GM23338 (cell line): ENCODE data around the gene PTCHD4. TPM values are rescaled to one million over a fixed set of nuclear protein-coding genes. Genes with fewer than 3 reads are reported as not detected.

Source experiments
- ATAC-seq: fragments of 200-7000 bp; cut with Tn5 transposase; 3 replicates; pipeline ENCODE4 v1.9.1; 2020
- DNase-seq: peaks from one replicate; pipeline ENCODE4 v3.0.0-alpha.2; 2015; ENCODE audit warnings: low spot score
- H2AFZ ChIP-seq: fragments of 200-600 bp; sonication (generic); 2 replicates; pipeline ENCODE4 v1.8.0; 2016; ENCODE audit warnings: antibody characterized with exemption, mild to moderate bottlenecking, moderate library complexity
- H3F3A ChIP-seq: fragments of 200-600 bp; sonication (generic); replicated peaks from 2 replicates; pipeline ENCODE4 v1.8.0; 2017; ENCODE audit warnings: antibody characterized with exemption, mixed run types, low read depth
- H3K27ac ChIP-seq: fragments of 200-600 bp; sonication (generic); 2 replicates; pipeline ENCODE4 v1.6.1; 2016; ENCODE audit warnings: low read depth
- H3K27me3 ChIP-seq: fragments of 200-600 bp; sonication (generic); 2 replicates; pipeline ENCODE4 v1.8.0; 2016; ENCODE audit warnings: mild to moderate bottlenecking, mixed run types, moderate library complexity; ENCODE audit not compliant: insufficient read depth
- H3K36me3 ChIP-seq: fragments of 200-600 bp; sonication (generic); 2 replicates; pipeline ENCODE4 v1.8.0; 2016; ENCODE audit warnings: mild to moderate bottlenecking; ENCODE audit not compliant: insufficient read depth
- H3K4me1 ChIP-seq: fragments of 200-600 bp; sonication (generic); 2 replicates; pipeline ENCODE4 v1.8.0; 2016; ENCODE audit warnings: mild to moderate bottlenecking, moderate library complexity; ENCODE audit not compliant: insufficient read depth
- H3K4me2 ChIP-seq: fragments of 200-600 bp; sonication (generic); 2 replicates; pipeline ENCODE4 v1.7.1; 2017; ENCODE audit warnings: mixed run types
- H3K4me3 ChIP-seq: fragments of 200-600 bp; sonication (generic); 2 replicates; pipeline ENCODE4 v1.6.1; 2016; ENCODE audit warnings: mixed run types
- H3K79me2 ChIP-seq: fragments of 200-600 bp; sonication (generic); replicated peaks from 2 replicates; pipeline ENCODE4 v1.8.0; 2017; ENCODE audit warnings: mild to moderate bottlenecking; ENCODE audit not compliant: insufficient read depth
- H3K9me2 ChIP-seq: fragments of 200-600 bp; sonication (generic); 2 replicates; pipeline ENCODE4 v1.8.0; 2017; ENCODE audit not compliant: insufficient read depth
- H4K20me1 ChIP-seq: fragments of 200-600 bp; sonication (generic); replicated peaks from 2 replicates; pipeline ENCODE4 v1.8.0; 2017; ENCODE audit warnings: mild to moderate bottlenecking; ENCODE audit not compliant: insufficient read depth
- H3K27ac Mint-ChIP-seq: 2 replicates; pipeline ENCODE4 v1.8.0; 2020; ENCODE audit warnings: inconsistent platforms, mild to moderate bottlenecking, moderate library complexity, mixed read lengths
- H3K27me3 Mint-ChIP-seq: 3 replicates; pipeline ENCODE4 v1.8.0; 2022; ENCODE audit warnings: low read depth, mild to moderate bottlenecking, moderate library complexity, mixed read lengths, inconsistent platforms; ENCODE audit not compliant: insufficient read depth, poor library complexity
- H3K36me3 Mint-ChIP-seq: 3 replicates; pipeline ENCODE4 v1.8.0; 2021; ENCODE audit warnings: low read depth, mild to moderate bottlenecking, inconsistent platforms, moderate library complexity, mixed read lengths
- H3K4me1 Mint-ChIP-seq: 3 replicates; pipeline ENCODE4 v1.8.0; 2020; ENCODE audit warnings: mild to moderate bottlenecking, inconsistent platforms, mixed read lengths
- H3K4me3 Mint-ChIP-seq: 3 replicates; pipeline ENCODE4 v1.8.0; 2021; ENCODE audit warnings: moderate library complexity, mild to moderate bottlenecking, inconsistent platforms, mixed read lengths
- H3K9me3 Mint-ChIP-seq: 3 replicates; pipeline ENCODE4 v1.8.0; 2020; ENCODE audit warnings: moderate library complexity, mild to moderate bottlenecking, inconsistent platforms, mixed read lengths
- CREB1 ChIP-seq: fragments of 250-450 bp; sonication (Bioruptor Pico); IDR thresholded peaks from 2 replicates; pipeline ENCODE4 v1.5.0; 2020; ENCODE audit warnings: low read depth, mild to moderate bottlenecking, moderate library complexity
- JUNB ChIP-seq: IDR thresholded peaks from one replicate; pipeline ENCODE4 v1.6.1; 2016; ENCODE audit warnings: antibody characterized with exemption; ENCODE audit not compliant: unreplicated experiment
- NANOG ChIP-seq: IDR thresholded peaks from 2 replicates; pipeline ENCODE4 v1.6.1; 2016; ENCODE audit warnings: antibody characterized with exemption, borderline replicate concordance
- POLR2AphosphoS5 ChIP-seq: IDR thresholded peaks from 2 replicates; pipeline ENCODE4 v1.6.1; 2016; ENCODE audit warnings: antibody characterized with exemption, low read depth
- STAT1 ChIP-seq: IDR thresholded peaks from one replicate; pipeline ENCODE4 v1.6.1; 2016; ENCODE audit warnings: antibody characterized with exemption; ENCODE audit not compliant: unreplicated experiment
- ZNF114 ChIP-seq: fragments of 250-450 bp; sonication (Bioruptor Pico); IDR thresholded peaks from 2 replicates; pipeline ENCODE4 v1.5.0; 2020; ENCODE audit warnings: mild to moderate bottlenecking, moderate library complexity
- ZNF331 ChIP-seq: fragments of 250-450 bp; sonication (Bioruptor Pico); IDR thresholded peaks from 2 replicates; pipeline ENCODE4 v1.5.0; 2020; ENCODE audit warnings: low read depth, mild to moderate bottlenecking, moderate library complexity
- polyA plus RNA-seq: library from polyadenylated mRNA; unstranded; fragments of >200 nt; fragmentation: Nextera tagmentation; extraction: Ambion mirVana; gene quantifications from 2 replicates; pipeline ENCODE4 v1.2.1, GENCODE V29; 2016
- total RNA-seq: library from RNA; depleted of rRNA; stranded (reverse); fragments of >200 nt; shearing (Covaris generic); gene quantifications from 2 replicates; pipeline ENCODE4 v1.2.3, GENCODE V29; 2014
- TF ChIP-seq, protein P1 (sequence below): fragments of 250-450 bp; sonication (Bioruptor Pico); IDR thresholded peaks from 2 replicates; pipeline ENCODE4 v1.5.0; 2020; ENCODE audit warnings: mild to moderate bottlenecking, moderate library complexity
- TF ChIP-seq, protein P2 (sequence below): IDR thresholded peaks from 2 replicates; pipeline ENCODE4 v1.6.1; 2016; ENCODE audit warnings: antibody characterized with exemption

Gene PTCHD4
- total and polyA plus RNA-seq, 2 experiments from 2014 or later = 0.66 to 0.78 TPM

DNA sequence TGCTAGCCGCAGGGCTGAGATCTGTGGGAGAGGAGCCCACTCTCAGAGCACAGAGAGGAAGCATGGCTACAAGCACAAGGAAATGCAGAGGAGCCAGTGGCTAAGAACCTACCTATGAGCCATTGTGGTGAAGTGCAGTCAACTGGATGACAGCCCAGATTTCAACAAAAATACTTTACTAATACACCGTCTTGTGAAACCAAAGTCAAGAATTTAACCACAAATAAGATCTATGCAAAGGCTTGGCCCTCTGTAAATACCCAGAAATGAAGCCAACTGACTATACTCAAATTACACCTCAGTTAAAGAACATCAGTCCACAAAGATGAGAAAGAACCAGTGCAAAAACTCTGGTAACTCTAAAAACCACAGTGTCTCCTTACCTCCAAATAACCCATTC is 40.1 kb upstream of the PTCHD4 start (continued):
- TF ChIP-seq, protein P1, sequence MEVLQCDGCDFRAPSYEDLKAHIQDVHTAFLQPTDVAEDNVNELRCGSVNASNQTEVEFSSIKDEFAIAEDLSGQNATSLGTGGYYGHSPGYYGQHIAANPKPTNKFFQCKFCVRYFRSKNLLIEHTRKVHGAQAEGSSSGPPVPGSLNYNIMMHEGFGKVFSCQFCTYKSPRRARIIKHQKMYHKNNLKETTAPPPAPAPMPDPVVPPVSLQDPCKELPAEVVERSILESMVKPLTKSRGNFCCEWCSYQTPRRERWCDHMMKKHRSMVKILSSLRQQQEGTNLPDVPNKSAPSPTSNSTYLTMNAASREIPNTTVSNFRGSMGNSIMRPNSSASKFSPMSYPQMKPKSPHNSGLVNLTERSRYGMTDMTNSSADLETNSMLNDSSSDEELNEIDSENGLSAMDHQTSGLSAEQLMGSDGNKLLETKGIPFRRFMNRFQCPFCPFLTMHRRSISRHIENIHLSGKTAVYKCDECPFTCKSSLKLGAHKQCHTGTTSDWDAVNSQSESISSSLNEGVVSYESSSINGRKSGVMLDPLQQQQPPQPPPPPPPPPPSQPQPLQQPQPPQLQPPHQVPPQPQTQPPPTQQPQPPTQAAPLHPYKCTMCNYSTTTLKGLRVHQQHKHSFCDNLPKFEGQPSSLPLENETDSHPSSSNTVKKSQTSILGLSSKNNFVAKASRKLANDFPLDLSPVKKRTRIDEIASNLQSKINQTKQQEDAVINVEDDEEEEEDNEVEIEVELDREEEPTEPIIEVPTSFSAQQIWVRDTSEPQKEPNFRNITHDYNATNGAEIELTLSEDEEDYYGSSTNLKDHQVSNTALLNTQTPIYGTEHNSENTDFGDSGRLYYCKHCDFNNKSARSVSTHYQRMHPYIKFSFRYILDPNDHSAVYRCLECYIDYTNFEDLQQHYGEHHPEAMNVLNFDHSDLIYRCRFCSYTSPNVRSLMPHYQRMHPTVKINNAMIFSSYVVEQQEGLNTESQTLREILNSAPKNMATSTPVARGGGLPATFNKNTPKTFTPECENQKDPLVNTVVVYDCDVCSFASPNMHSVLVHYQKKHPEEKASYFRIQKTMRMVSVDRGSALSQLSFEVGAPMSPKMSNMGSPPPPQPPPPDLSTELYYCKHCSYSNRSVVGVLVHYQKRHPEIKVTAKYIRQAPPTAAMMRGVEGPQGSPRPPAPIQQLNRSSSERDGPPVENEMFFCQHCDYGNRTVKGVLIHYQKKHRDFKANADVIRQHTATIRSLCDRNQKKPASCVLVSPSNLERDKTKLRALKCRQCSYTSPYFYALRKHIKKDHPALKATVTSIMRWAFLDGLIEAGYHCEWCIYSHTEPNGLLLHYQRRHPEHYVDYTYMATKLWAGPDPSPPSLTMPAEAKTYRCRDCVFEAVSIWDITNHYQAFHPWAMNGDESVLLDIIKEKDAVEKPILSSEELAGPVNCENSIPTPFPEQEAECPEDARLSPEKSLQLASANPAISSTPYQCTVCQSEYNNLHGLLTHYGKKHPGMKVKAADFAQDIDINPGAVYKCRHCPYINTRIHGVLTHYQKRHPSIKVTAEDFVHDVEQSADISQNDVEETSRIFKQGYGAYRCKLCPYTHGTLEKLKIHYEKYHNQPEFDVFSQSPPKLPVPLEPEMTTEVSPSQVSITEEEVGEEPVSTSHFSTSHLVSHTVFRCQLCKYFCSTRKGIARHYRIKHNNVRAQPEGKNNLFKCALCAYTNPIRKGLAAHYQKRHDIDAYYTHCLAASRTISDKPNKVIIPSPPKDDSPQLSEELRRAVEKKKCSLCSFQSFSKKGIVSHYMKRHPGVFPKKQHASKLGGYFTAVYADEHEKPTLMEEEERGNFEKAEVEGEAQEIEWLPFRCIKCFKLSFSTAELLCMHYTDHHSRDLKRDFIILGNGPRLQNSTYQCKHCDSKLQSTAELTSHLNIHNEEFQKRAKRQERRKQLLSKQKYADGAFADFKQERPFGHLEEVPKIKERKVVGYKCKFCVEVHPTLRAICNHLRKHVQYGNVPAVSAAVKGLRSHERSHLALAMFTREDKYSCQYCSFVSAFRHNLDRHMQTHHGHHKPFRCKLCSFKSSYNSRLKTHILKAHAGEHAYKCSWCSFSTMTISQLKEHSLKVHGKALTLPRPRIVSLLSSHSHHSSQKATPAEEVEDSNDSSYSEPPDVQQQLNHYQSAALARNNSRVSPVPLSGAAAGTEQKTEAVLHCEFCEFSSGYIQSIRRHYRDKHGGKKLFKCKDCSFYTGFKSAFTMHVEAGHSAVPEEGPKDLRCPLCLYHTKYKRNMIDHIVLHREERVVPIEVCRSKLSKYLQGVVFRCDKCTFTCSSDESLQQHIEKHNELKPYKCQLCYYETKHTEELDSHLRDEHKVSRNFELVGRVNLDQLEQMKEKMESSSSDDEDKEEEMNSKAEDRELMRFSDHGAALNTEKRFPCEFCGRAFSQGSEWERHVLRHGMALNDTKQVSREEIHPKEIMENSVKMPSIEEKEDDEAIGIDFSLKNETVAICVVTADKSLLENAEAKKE (CRISPR knock-in tag) = no peak
- TF ChIP-seq CREB1 (CRISPR knock-in tag) (no peak), ZNF114 (CRISPR knock-in tag) (no peak), JUNB (no peak), ZNF331 (CRISPR knock-in tag) (no peak), NANOG (no peak), POLR2AphosphoS5 (no peak)
- TF ChIP-seq, protein P2, sequence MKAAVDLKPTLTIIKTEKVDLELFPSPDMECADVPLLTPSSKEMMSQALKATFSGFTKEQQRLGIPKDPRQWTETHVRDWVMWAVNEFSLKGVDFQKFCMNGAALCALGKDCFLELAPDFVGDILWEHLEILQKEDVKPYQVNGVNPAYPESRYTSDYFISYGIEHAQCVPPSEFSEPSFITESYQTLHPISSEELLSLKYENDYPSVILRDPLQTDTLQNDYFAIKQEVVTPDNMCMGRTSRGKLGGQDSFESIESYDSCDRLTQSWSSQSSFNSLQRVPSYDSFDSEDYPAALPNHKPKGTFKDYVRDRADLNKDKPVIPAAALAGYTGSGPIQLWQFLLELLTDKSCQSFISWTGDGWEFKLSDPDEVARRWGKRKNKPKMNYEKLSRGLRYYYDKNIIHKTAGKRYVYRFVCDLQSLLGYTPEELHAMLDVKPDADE = no peak

DNA sequence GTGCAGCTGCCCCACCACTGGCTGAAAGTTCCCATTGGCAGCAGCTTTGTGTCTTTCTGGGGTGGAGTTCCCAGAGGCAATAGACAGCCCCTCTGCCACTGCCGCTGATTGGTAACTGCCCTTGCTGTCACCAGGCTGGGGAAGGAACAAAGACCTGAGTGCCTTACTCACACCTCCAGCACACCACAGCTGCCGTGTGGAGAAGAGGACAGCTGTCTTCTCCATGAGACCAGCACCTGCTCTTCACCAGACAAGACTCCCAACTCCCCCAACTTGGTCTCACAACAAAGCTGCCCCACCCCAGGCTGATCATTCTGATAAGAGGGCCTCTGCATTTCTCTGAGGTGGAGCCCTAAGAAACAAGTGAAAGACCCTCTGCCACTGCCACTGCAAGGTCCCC is 39.7 kb upstream of the PTCHD4 start:
- no peak overlapping the region for H3K4me3 ChIP-seq
- Mint-ChIP-seq H3K4me3 (no peak overlapping the region), H3K9me3 (peaks cover 41% of the 10 kb centered on the region), H3K27me3 (no peaks in the 10 kb centered on the region), H3K4me1 (peaks cover 3% of the 10 kb centered on the region; the same call in 1 of the 3 replicates), H3K36me3 (peaks cover 33% of the 10 kb centered on the region), H3K27ac (no peak overlapping the region)
- DNase-seq (no peak), ATAC-seq (no peak)
- no peaks in the 10 kb centered on the region for H3K79me2 ChIP-seq
- no peak overlapping the region for H2AFZ ChIP-seq
- H3K9me2 ChIP-seq = peaks cover 10% of the 10 kb centered on the region; the same call in 1 of the 2 replicates
- no peaks in the 10 kb centered on the region for H3K27me3 ChIP-seq
- no peak overlapping the region for H3K27ac ChIP-seq
- no peaks in the 10 kb centered on the region for H3K4me1 ChIP-seq
- no peaks in the 10 kb centered on the region for H4K20me1 ChIP-seq
- H3K4me2 ChIP-seq = no peak overlapping the region
- H3K36me3 ChIP-seq = peaks cover 18% of the 10 kb centered on the region
- no peaks in the 10 kb centered on the region for H3F3A ChIP-seq
- no peak for TF ChIP-seq JUNB
- no peak for TF ChIP-seq STAT1
- TF ChIP-seq NANOG = no peak
- no peak for TF ChIP-seq POLR2AphosphoS5
- TF ChIP-seq, protein P1 (CRISPR knock-in tag) = no peak
